Naive B cell (primary cell): ENCODE results near the gene SPTB. TPM values are rescaled to one million over a fixed set of nuclear protein-coding genes. Genes with fewer than 3 reads are reported as not detected.
A peak's percentile ranks its signal among the peaks of the same experiment; 100 is the strongest.

ENCODE experiments used
- ATAC-seq, 2 donors: fragments of 150-1000 bp; cut with Tn5 transposase; 2 replicates each; pipeline ENCODE4 v1.10.0; 2021; ENCODE audit warnings: low read depth in 2 of 2, mild to moderate bottlenecking in 2 of 2, moderate library complexity in 2 of 2
- DNase-seq: peaks from one replicate; pipeline ENCODE4 v3.0.0; 2022
- H3K27ac Mint-ChIP-seq, 6 donors: one replicate each; pipeline ENCODE4 v1.8.0; 2020 to 2022; ENCODE audit warnings: mild to moderate bottlenecking in 6 of 6, mixed read lengths in 6 of 6, moderate library complexity in 5 of 6, inconsistent platforms in 2 of 6
- H3K27me3 Mint-ChIP-seq, 3 donors: one replicate each; pipeline ENCODE4 v1.8.0; 2021 to 2022; ENCODE audit warnings: mixed read lengths in 3 of 3, mild to moderate bottlenecking in 1 of 3
- H3K36me3 Mint-ChIP-seq, 2 donors: one replicate each; pipeline ENCODE4 v1.8.0; 2020 to 2022; ENCODE audit warnings: mixed read lengths in 2 of 2, inconsistent platforms in 1 of 2, mild to moderate bottlenecking in 1 of 2
- H3K4me1 Mint-ChIP-seq, 3 donors: one replicate each; pipeline ENCODE4 v1.8.0; 2020 to 2022; ENCODE audit warnings: mixed read lengths in 3 of 3, inconsistent platforms in 1 of 3, mild to moderate bottlenecking in 1 of 3, moderate library complexity in 1 of 3
- H3K4me3 Mint-ChIP-seq, 8 donors: one replicate each; pipeline ENCODE4 v1.8.0; 2020 to 2022; ENCODE audit warnings: mild to moderate bottlenecking in 8 of 8, mixed read lengths in 8 of 8, moderate library complexity in 8 of 8, inconsistent platforms in 2 of 8
- H3K9me3 Mint-ChIP-seq, 7 donors: one replicate each; pipeline ENCODE4 v1.8.0; 2020 to 2022; ENCODE audit warnings: mixed read lengths in 7 of 7, mild to moderate bottlenecking in 5 of 7, inconsistent platforms in 2 of 7, moderate library complexity in 1 of 7
- polyA plus RNA-seq, 6 donors: library from polyadenylated mRNA; unstranded; fragments of 300-500 nt; fragmentation: Illumina TruSeq; gene quantifications; one replicate each; pipeline ENCODE4 v1.2.3, GENCODE V29; 2021; ENCODE audit warnings: low read depth in 6 of 6

Gene SPTB
- polyA plus RNA-seq, 6 donors from 2014 or later = 0.16 TPM; not detected in 5

- Mint-ChIP-seq H3K9me3 (peaks cover 0 to 5% (median 0%) of the 10 kb centered on the region in 7 donors), H3K27me3 (peaks cover 35 to 55% (median 52%) of the 10 kb centered on the region in 3 donors), H3K4me3 (no peak overlapping the region), H3K36me3 (no peaks in the 10 kb centered on the region), H3K4me1 (peaks cover 16 to 32% (median 31%) of the 10 kb centered on the region in 3 donors), H3K27ac (no peak overlapping the region)
- no peak for ATAC-seq
- no peak for DNase-seq
Measured at GRCh38 chr14:64700894-64701293, 178.8 kb downstream of the SPTB start.

GRCh38 chr14:64700290-64700689, 179.4 kb downstream of the SPTB start:
- Mint-ChIP-seq H3K4me3 (no peak overlapping the region), H3K9me3 (peaks cover 0 to 5% (median 0%) of the 10 kb centered on the region in 7 donors), H3K27me3 (peaks cover 29 to 50% (median 46%) of the 10 kb centered on the region in 3 donors), H3K36me3 (no peaks in the 10 kb centered on the region), H3K4me1 (peaks cover 11 to 26% (median 25%) of the 10 kb centered on the region in 3 donors), H3K27ac (no peak overlapping the region)
- DNase-seq = no peak
- ATAC-seq = no peak

- Mint-ChIP-seq H3K27me3 (peaks cover 33 to 58% (median 37%) of the 10 kb centered on the region in 3 donors), H3K36me3 (no peaks in the 10 kb centered on the region), H3K9me3 (peaks cover 0 to 5% (median 0%) of the 10 kb centered on the region in 7 donors), H3K4me3 (no peak overlapping the region), H3K4me1 (peaks cover 8 to 24% (median 21%) of the 10 kb centered on the region in 3 donors), H3K27ac (peak overlapping the region in 2 of 6 donors; percentile 41 to 69)
- ATAC-seq (peak; percentile 61 to 72), DNase-seq (no peak)
Measured at GRCh38 chr14:64698903-64699302, 180.8 kb downstream of the SPTB start.

- Mint-ChIP-seq H3K36me3 (no peaks in the 10 kb centered on the region), H3K27ac (no peak overlapping the region)
Measured at GRCh38 chr14:64696355-64696857, 183.3 kb downstream of the SPTB start.

More at GRCh38 chr14:64696355-64696857, 183.3 kb downstream of the SPTB start:
- peaks cover 10 to 33% (median 12%) of the 10 kb centered on the region in 3 donors for H3K27me3 Mint-ChIP-seq
- no peak overlapping the region for H3K4me3 Mint-ChIP-seq
- ATAC-seq (no peak), DNase-seq (no peak)
- H3K9me3 Mint-ChIP-seq = peaks cover 0 to 5% (median 0%) of the 10 kb centered on the region in 7 donors
- peaks cover 0 to 9% (median 7%) of the 10 kb centered on the region in 3 donors for H3K4me1 Mint-ChIP-seq

Other genes with a start within 250 kb of the SPTB start
- not detected for gene PLEKHG3, start 175.5 kb downstream of the SPTB start, polyA plus RNA-seq
- 100 to 1,000 TPM; 101 to 151 (median 133) TPM for gene CHURC1, start 34.5 kb upstream of the SPTB start, polyA plus RNA-seq
- not detected for gene GPX2, start 62.8 kb upstream of the SPTB start, polyA plus RNA-seq
- gene RAB15, start 92.4 kb upstream of the SPTB start, polyA plus RNA-seq = 1 to 10 TPM in 1 of 6 donors, under 1 TPM in 5; 0.25 to 1.9 (median 0.94) TPM
- 1 to 10 TPM; 1.6 to 3.6 (median 2.3) TPM for gene FNTB, start 107.0 kb upstream of the SPTB start, polyA plus RNA-seq
- gene MAX, start 222.6 kb upstream of the SPTB start, polyA plus RNA-seq = 100 to 1,000 TPM; 115 to 137 (median 125) TPM